Neuronal stem cell (in vitro differentiated cells): ENCODE data around the gene OR9A2.

Experiments
- DNase-seq: peaks from one replicate; pipeline ENCODE4 v3.0.0-alpha.2; 2013; ENCODE audit warnings: low spot score
- H2AFZ ChIP-seq: one replicate; pipeline ENCODE4 v1.6.1; 2013; ENCODE audit warnings: mild to moderate bottlenecking, low read length, inconsistent platforms
- H2AK5ac ChIP-seq: 2 replicates; pipeline ENCODE4 v1.6.1; 2013; ENCODE audit warnings: low read depth, mild to moderate bottlenecking, inconsistent platforms, low read length, moderate library complexity, mixed read lengths
- H2BK120ac ChIP-seq: 2 replicates; pipeline ENCODE4 v1.6.1; 2013; ENCODE audit warnings: low read depth, mild to moderate bottlenecking, inconsistent platforms, low read length, moderate library complexity, mixed read lengths
- H2BK12ac ChIP-seq: one replicate; pipeline ENCODE4 v1.6.1; 2013; ENCODE audit warnings: low read length, inconsistent platforms
- H2BK15ac ChIP-seq: 2 replicates; pipeline ENCODE4 v1.6.1; 2013; ENCODE audit warnings: mild to moderate bottlenecking, low read length, inconsistent platforms, mixed read lengths
- H2BK5ac ChIP-seq: one replicate; pipeline ENCODE4 v1.6.1; 2013; ENCODE audit warnings: inconsistent platforms, mild to moderate bottlenecking, low read length, moderate library complexity
- H3K14ac ChIP-seq: one replicate; pipeline ENCODE4 v1.6.1; 2013; ENCODE audit warnings: low read length, inconsistent platforms
- H3K18ac ChIP-seq: 2 replicates; pipeline ENCODE4 v1.6.1; 2013; ENCODE audit warnings: low read length, inconsistent platforms
- H3K23ac ChIP-seq: 2 replicates; pipeline ENCODE4 v1.6.1; 2013; ENCODE audit warnings: low read depth, mild to moderate bottlenecking, mixed read lengths, low read length, inconsistent platforms; ENCODE audit not compliant: poor library complexity
- H3K27ac ChIP-seq: replicated peaks from 3 replicates; pipeline ENCODE4 v1.5.1; 2013; ENCODE audit warnings: low read length, inconsistent platforms
- H3K27me3 ChIP-seq, 3 experiments: 2 replicates each; pipeline ENCODE4 v1.6.1; 2013; ENCODE audit warnings: low read length in 3 of 3, mild to moderate bottlenecking in 2 of 3, inconsistent platforms in 1 of 3, low read depth in 1 of 3, mixed read lengths in 1 of 3, moderate library complexity in 1 of 3; ENCODE audit not compliant: control insufficient read depth in 3 of 3, insufficient read depth in 3 of 3
- H3K36me3 ChIP-seq, 2 donors: replicated peaks in 1 of 2; 2 replicates each; pipeline ENCODE4 v1.6.1; 2013; ENCODE audit warnings: low read length in 2 of 2; ENCODE audit not compliant: control insufficient read depth in 2 of 2, insufficient read depth in 2 of 2
- H3K4ac ChIP-seq: 2 replicates; pipeline ENCODE4 v1.6.1; 2013; ENCODE audit warnings: inconsistent platforms, mild to moderate bottlenecking, low read length, moderate library complexity
- H3K4me1 ChIP-seq, 2 donors: 1 replicate in 1 of 2; 2 replicates in 1 of 2; pipeline ENCODE4 v1.6.1; 2013; ENCODE audit warnings: low read length in 2 of 2, low read depth in 1 of 2; ENCODE audit not compliant: control insufficient read depth in 2 of 2, insufficient read depth in 1 of 2
- H3K4me2 ChIP-seq: one replicate; pipeline ENCODE4 v1.6.1; 2013; ENCODE audit warnings: mild to moderate bottlenecking, low read length, inconsistent platforms; ENCODE audit not compliant: insufficient read depth, poor library complexity, severe bottlenecking
- H3K4me3 ChIP-seq, 2 donors: 2 replicates each; pipeline ENCODE4 v1.5.1; 2013; ENCODE audit warnings: low read length in 2 of 2, mild to moderate bottlenecking in 2 of 2, inconsistent platforms in 1 of 2, moderate library complexity in 1 of 2
- H3K79me1 ChIP-seq: one replicate; pipeline ENCODE4 v1.6.1; 2013; ENCODE audit warnings: low read depth, mild to moderate bottlenecking, inconsistent platforms, low read length, moderate library complexity
- H3K9ac ChIP-seq: one replicate; pipeline ENCODE4 v1.6.1; 2013; ENCODE audit warnings: mild to moderate bottlenecking, low read depth, low read length, inconsistent platforms; ENCODE audit not compliant: poor library complexity
- H3K9me3 ChIP-seq, 2 donors: replicated peaks in 1 of 2; 2 replicates each; pipeline versions ENCODE3 to v1.6.1; 2013; ENCODE audit warnings: low read length in 2 of 2, mild to moderate bottlenecking in 2 of 2, inconsistent platforms in 1 of 2, low read depth in 1 of 2, mixed read lengths in 1 of 2, moderate library complexity in 1 of 2; ENCODE audit not compliant: control insufficient read depth in 2 of 2, insufficient read depth in 1 of 2
- H4K8ac ChIP-seq: one replicate; pipeline ENCODE4 v1.6.1; 2013; ENCODE audit warnings: low read depth, mild to moderate bottlenecking, inconsistent platforms, low read length, moderate library complexity
- H4K91ac ChIP-seq: one replicate; pipeline ENCODE4 v1.6.1; 2013; ENCODE audit warnings: low read length, low read depth, mild to moderate bottlenecking, inconsistent platforms; ENCODE audit not compliant: poor library complexity
- WGBS, 2 donors: extraction: QIAGEN DNeasy Blood & Tissue Kit; methylation state at CpG; one replicate each; pipeline ENCODE4 v1.1.7; 2013; ENCODE audit warnings: missing lambda C conversion rate in 2 of 2, mixed read lengths in 1 of 2; ENCODE audit not compliant: insufficient read length in 2 of 2, insufficient replicate concordance in 1 of 2; ENCODE audit errors: extremely low coverage in 2 of 2; 5-methylcytosine and 5-hydroxymethylcytosine counted together

The OR9A2 gene

DNA sequence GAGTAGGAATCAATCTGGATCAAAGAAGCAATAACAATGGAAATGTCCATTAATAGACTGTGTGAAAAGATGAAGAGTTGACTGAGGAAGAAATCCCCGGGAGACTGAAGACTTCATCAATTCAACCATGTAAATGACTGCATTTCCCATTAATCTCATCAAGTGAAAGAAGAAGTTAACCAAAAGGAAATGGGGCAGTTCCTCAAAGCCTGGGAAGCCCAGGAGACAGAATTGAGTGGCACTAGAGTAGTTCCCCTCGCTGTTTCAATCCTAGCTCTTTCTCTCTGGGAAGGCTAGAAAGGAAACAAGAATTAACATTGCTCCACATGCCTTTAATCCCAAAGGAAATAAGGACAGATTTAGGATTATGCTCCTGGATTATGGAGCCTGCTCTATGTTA lies 20.4 kb upstream of the OR9A2 start:
- no peak overlapping the region for H2AK5ac ChIP-seq
- no peak overlapping the region for H3K23ac ChIP-seq
- H4K91ac ChIP-seq = no peak overlapping the region
- no CpG with 5 or more reads among the region's 2 CpGs for WGBS, 2 donors
- H3K4me1 ChIP-seq = peaks cover 0 to 5% of the 10 kb centered on the region in 2 donors
- no peak overlapping the region for H2BK15ac ChIP-seq
- no peak for DNase-seq
- no peak overlapping the region for H3K18ac ChIP-seq
- no peak overlapping the region for H3K9ac ChIP-seq
- no peak overlapping the region for H2BK5ac ChIP-seq
- no peaks in the 10 kb centered on the region for H3K27me3 ChIP-seq
- no peak overlapping the region for H2BK120ac ChIP-seq
- H3K9me3 ChIP-seq = no peaks in the 10 kb centered on the region
- no peak overlapping the region for H3K4me3 ChIP-seq
- no peak overlapping the region for H3K27ac ChIP-seq
- no peaks in the 10 kb centered on the region for H3K36me3 ChIP-seq
- no peak overlapping the region for H3K4me2 ChIP-seq
- no peak overlapping the region for H2AFZ ChIP-seq
- H4K8ac ChIP-seq = no peak overlapping the region
- no peak overlapping the region for H2BK12ac ChIP-seq
- H3K79me1 ChIP-seq = no peaks in the 10 kb centered on the region
- H3K4ac ChIP-seq = no peak overlapping the region
- no peak overlapping the region for H3K14ac ChIP-seq

DNA sequence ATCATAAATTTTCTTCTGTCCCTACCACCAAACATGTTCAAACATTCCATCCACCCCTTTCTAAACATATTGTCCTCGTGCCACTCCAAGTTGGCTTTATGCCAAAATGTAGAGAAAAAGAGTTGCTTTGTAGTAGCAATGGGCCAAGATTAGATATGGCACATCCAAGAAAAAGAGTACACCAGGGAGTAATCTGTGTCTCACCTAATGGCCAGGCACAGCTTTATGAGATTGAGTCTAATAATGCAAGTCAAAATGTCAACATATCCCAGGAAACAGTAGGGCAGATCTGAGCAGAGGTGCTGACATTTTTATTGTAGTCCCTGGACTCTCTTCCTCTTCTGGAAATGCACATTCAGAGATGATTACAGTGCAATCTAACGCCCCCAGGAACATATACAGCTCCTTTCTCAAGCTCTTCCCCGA lies 19.5 kb upstream of the OR9A2 start:
- DNase-seq = no peak
- Histone ChIP-seq H3K79me1 (no peaks in the 10 kb centered on the region), H2AK5ac (no peak overlapping the region), H3K4me1 (peaks cover 0 to 11% of the 10 kb centered on the region in 2 donors), H3K9ac (no peak overlapping the region), H2BK12ac (no peak overlapping the region), H3K14ac (no peak overlapping the region), H3K4me3 (no peak overlapping the region), H3K27ac (no peak overlapping the region), H2BK120ac (no peak overlapping the region), H2AFZ (no peak overlapping the region), H3K4me2 (no peak overlapping the region), H2BK15ac (no peak overlapping the region), H3K36me3 (no peaks in the 10 kb centered on the region), H4K91ac (no peak overlapping the region), H3K18ac (no peak overlapping the region), H4K8ac (no peak overlapping the region), H3K4ac (no peak overlapping the region), H3K27me3 (no peaks in the 10 kb centered on the region), H2BK5ac (no peak overlapping the region), H3K23ac (no peak overlapping the region), H3K9me3 (no peaks in the 10 kb centered on the region)
- 100% methylated on average over 1 of the region's 3 CpGs; no CpG with 5 or more reads in 1 of the 2 donors for WGBS, 2 donors

DNA sequence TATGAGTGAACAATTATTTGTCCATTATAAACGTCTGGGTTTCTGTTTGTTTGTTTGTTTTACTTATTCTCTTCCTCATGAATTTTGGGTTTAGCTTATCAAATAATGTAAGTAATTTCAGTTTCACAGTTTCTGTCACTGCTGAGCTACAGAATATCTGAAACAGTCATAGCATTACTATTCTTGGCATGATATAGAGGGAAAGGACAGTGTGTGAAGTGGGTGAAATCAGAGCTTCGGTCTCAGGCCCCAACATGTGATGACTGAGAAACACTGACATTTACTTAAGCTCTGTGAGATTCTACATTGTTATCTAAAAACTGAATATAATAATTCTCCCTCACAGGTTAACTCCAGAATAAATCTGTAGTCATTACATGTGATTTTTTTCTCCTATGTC lies 16.5 kb upstream of the OR9A2 start:
- Histone ChIP-seq H3K14ac (no peak overlapping the region), H3K36me3 (no peaks in the 10 kb centered on the region), H3K4ac (no peak overlapping the region), H2BK5ac (no peak overlapping the region), H2BK12ac (no peak overlapping the region), H3K9me3 (no peaks in the 10 kb centered on the region), H2AK5ac (no peak overlapping the region), H2AFZ (no peak overlapping the region), H3K4me2 (no peak overlapping the region), H3K4me1 (peaks cover 0 to 13% of the 10 kb centered on the region in 2 donors), H3K9ac (no peak overlapping the region), H2BK15ac (no peak overlapping the region), H3K79me1 (no peaks in the 10 kb centered on the region), H3K23ac (no peak overlapping the region), H3K4me3 (no peak overlapping the region), H4K8ac (no peak overlapping the region), H3K18ac (no peak overlapping the region), H3K27me3 (no peaks in the 10 kb centered on the region), H2BK120ac (no peak overlapping the region), H3K27ac (no peak overlapping the region), H4K91ac (no peak overlapping the region)
- no CpG with 5 or more reads among the region's 2 CpGs for WGBS, 2 donors
- DNase-seq = no peak

DNA sequence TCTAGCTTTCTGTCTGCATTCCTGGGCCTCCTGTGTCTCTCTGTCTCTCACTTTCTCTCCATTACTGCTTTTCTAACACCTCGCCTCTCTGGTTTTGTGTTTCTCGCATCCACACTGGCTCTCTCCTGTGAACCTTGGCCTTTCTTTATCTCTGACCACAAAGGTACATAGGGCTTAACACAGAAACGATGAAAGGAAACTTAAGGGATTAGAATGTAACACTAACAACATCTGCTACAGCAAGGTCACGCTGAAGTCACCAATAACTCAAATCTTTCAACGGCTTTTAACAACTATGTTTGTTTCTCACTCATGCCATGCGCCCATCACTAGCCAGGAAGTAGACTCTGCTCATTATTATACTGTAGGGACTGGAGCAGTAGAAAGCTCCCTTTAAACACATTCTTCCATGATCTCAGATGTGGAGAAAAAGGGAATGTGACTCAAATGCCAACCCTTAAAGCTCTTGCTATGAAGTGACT lies 15.9 kb upstream of the OR9A2 start:
- no peak overlapping the region for H2AFZ ChIP-seq
- no peaks in the 10 kb centered on the region for H3K36me3 ChIP-seq
- no peak overlapping the region for H4K8ac ChIP-seq
- H3K9ac ChIP-seq = no peak overlapping the region
- no peak overlapping the region for H3K18ac ChIP-seq
- no peaks in the 10 kb centered on the region for H3K27me3 ChIP-seq
- H3K14ac ChIP-seq = no peak overlapping the region
- no peaks in the 10 kb centered on the region for H3K9me3 ChIP-seq
- H4K91ac ChIP-seq = no peak overlapping the region
- no peak overlapping the region for H3K4ac ChIP-seq
- H3K4me3 ChIP-seq = no peak overlapping the region
- H3K4me2 ChIP-seq = no peak overlapping the region
- H2AK5ac ChIP-seq = no peak overlapping the region
- H2BK15ac ChIP-seq = no peak overlapping the region
- no peak overlapping the region for H2BK12ac ChIP-seq
- no peak overlapping the region for H2BK120ac ChIP-seq
- no CpG with 5 or more reads among the region's 6 CpGs for WGBS, 2 donors
- H3K79me1 ChIP-seq = no peaks in the 10 kb centered on the region
- no peak for DNase-seq
- H3K27ac ChIP-seq = peak overlapping the region; percentile 74
- peaks cover 0 to 13% of the 10 kb centered on the region in 2 donors for H3K4me1 ChIP-seq
- no peak overlapping the region for H3K23ac ChIP-seq
- no peak overlapping the region for H2BK5ac ChIP-seq
